Renal pelvis (tissue), 12 donors: Measurements from ENCODE around the gene UNC5A. TPM values are rescaled to one million over a fixed set of nuclear protein-coding genes. Genes with fewer than 3 reads are reported as not detected.

Experiments
- DNase-seq: peaks from one replicate; pipeline ENCODE4 v3.0.0-alpha.2; 2013
- long read RNA-seq, 16 experiments: transcript quantifications; one replicate each; lab custom pipeline, GENCODE V29; 2026
- polyA plus RNA-seq, 3 donors: library from polyadenylated mRNA; unstranded; fragments of 120-200 nt; gene quantifications; one replicate each; pipeline ENCODE4 v1.2.1, GENCODE V29; 2013; ENCODE audit not compliant: insufficient read length in 3 of 3

Gene UNC5A
- polyA plus RNA-seq = under 1 TPM; 0.13 to 0.43 (median 0.34) TPM
- long read RNA-seq, donor 1 = 0 reads
- long read RNA-seq, donor 2 = 0 reads
- long read RNA-seq, donor 3 = 0 reads
- long read RNA-seq, donor 4 = 0 reads
- long read RNA-seq, donor 5 = 0 reads
- long read RNA-seq, donor 6 = 0 reads
- long read RNA-seq, donor 7 = 0 reads
- long read RNA-seq, donor 8 = 0 reads
- long read RNA-seq, donor 9 = 0 reads
- long read RNA-seq, donor 10, partial matches to known transcripts = 0 of 1 reads
- long read RNA-seq, donor 10, other reads (novel, unspliced or antisense) = 0 of 1 reads
- long read RNA-seq, donor 11 = 0 reads
- long read RNA-seq, donor 12 = 0 reads
- long read RNA-seq, donor 13 = 0 reads
- long read RNA-seq, donor 14 = 0 reads
- long read RNA-seq, donor 15 = 0 reads
- long read RNA-seq, donor 16 = 0 reads

DNA sequence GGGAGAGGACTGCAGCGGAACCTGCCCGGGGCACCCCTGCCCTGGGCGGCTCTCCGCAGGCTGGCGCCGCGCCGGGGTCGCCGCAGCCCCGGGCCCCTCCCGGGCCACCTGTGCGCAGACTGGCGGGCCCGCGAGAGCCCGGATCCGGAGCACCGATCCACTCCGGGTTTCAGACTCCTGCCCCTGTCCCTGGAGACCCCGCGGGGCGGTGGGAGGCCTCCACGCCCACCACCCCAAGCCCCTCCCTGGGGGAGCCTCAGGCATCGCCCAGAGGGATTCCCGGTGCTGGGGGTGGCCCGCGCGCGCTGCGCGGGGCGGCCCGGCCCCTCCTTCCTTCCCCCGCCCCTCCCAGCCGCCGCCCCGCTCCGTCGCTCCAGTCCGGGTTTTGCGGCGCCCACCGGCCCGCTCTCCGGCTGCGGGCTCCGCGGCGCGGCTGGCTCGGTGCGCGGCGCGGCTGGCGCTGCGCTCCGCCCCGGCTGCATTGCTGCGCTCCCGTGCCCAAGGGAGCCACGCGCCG, at the start of gene UNC5A:
Gene UNC5A (plus strand): TSS at position 479 of the 517 bp plus-strand sequence. CDS start 192 bp downstream, outside the sequence.
- peak; percentile 57 for DNase-seq

DNA sequence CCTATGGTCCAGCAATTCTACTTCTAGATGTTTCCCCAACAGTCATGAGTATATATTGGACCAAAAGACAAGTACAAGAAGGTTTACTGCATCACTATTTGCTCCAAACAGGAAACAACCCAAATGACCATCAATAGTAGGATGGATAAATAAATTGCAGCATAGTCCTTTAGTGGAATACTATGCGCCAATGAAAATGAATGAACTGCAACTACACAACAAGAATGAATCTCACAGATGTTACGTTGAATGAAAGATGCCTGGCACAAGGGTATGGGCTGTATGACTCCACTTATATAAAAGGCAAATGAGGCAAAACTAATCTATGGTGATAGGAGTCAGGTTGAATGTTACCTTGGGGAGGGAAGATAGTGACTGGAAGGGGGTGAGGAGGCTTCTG, 48.6 kb upstream of the UNC5A start:
- DNase-seq = no peak

DNA sequence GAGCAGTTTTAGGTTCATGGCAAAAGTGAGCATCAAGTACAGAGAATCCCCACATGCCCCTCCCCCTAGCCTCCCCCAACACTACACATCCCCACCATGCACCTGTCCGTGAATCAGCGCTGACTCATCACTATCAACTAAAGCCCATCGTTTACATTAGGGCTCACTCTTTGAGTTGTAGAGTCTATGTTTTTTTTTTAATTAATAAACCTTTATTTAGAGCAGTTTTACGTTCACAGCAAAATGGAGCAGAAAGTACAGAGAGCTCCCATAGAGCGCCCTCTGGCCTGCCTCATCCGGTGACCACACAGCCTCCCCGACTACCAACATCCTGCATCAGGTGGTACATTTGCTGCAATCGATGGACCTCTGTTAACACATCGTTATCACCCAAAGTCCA, 47.9 kb upstream of the UNC5A start:
- DNase-seq = no peak

DNA sequence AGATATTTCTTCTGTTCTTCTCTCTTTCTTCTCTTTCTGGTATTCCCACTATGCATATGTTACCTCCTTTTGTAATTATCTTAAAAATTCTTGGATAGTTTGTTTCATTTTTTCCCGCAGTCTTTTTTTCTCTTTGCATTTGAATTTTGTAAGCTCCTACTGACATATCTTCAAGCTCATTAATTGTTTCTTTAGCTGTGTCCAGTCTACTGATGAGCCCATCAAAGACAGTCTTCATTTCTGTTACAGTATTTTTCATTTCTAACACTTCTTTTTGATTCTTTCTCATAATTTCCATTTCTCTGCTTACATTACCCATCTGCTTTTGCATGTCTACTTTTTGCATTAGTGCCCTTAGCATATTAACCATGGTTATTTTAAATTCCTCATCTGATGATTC, 44.7 kb upstream of the UNC5A start:
- no peak for DNase-seq

DNA sequence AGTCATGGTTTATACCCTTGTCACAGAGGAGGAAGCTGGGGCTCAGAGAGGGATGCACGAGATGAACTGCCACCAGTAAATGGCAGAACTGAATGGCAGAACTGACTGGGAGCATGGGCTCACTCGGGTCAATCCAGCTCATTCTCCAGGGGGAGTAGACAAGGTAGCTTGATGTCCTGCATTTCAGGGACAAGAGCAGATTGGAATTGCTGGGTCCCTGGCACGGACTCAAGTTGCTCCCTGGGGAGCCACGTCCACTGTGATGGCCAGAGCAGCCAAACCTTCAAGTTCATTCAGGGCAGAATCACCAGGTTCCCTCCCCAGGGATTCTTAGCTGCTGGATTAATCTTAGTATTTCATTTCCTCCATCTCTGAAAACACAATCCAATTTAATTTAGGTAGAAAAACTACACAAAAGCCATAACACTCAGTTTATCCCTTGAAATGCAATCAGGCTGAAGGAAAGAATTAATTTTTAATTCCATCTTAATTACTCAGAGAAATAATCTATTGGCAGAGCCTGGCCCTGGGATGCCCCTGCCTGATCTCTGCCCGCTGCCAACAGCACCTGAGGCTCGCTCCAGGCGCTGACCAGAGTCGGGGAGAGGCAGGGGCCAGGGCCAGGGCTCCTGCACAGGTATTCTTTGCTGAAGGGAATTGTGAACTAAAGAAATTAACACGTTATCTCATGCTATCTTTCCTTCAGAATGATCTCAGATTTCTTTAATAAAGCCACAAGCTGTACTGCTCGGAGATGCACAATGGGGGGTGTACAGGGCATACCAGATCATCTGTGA, 42.0 kb upstream of the UNC5A start:
- no peak for DNase-seq

DNA sequence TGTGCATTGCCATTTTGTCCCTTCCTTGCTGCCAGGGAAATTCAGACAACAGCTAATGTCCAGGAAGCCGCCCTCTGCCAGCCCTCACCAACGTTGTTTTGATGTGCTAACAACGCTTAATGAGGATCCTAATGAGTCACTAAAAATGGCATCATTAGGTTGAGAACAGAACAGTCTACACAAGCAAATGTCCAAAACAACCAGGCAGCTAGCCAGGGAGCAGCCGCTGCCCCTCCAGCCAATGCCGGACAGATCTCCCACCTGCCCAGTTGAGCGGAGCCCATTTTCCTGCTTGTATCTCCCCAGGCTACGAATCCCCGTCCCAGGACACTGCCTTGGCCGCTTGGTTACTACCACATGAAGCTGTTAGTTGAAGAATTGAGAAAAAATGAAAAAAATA, 40.4 kb upstream of the UNC5A start:
- no peak for DNase-seq

DNA sequence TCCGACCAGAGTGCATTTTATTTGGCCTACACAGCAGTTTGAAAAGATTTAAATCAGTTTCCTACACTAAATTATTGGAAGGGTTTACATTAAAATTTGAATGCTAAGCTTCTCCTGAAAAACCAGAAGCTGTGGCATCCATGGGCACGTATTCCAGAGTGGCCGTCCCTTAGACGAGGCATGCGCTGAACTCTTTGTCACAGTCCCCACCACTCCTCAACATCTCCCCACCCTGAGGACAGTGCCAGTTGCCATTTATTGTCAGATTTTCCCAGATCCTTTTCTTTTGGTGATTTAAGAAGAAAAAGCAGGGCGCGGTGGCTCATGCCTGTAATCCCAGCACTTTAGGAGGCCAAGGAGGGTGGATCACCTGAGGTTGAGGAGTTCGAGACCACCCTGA, 39.9 kb upstream of the UNC5A start:
- DNase-seq = no peak

DNA sequence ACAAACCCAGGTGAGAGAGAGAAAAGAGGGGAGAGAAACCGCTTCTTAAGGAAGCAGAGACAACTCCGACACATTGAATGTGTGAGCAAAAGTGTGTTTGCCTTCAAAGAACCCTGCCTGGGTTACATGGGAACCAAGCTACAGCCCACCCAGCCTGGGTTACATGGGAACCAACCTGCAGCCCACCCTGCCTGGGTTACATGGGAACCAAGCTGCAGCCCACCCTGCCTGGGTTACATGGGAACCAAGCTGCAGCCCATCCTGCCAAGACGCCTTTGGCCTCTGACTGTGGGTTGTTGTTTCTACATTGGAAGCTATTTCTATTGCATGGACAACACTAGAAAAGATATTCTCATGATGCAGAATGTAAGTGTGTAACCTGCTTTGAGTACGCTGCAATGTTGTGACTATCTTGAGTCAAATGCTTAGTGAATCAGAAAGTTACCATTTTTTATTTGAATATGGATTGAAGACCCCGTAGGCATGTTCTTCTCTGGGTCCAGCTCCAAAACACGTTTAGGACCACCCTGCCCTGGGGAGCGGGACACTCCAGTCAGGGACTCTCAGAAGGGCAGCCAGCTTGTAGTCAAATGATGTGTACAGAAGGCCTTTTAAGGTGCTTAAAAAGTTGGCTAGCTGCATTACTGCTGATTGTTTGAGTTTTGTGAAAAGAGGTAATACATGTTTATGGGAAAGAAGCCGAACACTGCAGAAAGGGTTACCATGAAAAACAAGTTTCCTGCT, 39.1 kb upstream of the UNC5A start:
- no peak for DNase-seq

DNA sequence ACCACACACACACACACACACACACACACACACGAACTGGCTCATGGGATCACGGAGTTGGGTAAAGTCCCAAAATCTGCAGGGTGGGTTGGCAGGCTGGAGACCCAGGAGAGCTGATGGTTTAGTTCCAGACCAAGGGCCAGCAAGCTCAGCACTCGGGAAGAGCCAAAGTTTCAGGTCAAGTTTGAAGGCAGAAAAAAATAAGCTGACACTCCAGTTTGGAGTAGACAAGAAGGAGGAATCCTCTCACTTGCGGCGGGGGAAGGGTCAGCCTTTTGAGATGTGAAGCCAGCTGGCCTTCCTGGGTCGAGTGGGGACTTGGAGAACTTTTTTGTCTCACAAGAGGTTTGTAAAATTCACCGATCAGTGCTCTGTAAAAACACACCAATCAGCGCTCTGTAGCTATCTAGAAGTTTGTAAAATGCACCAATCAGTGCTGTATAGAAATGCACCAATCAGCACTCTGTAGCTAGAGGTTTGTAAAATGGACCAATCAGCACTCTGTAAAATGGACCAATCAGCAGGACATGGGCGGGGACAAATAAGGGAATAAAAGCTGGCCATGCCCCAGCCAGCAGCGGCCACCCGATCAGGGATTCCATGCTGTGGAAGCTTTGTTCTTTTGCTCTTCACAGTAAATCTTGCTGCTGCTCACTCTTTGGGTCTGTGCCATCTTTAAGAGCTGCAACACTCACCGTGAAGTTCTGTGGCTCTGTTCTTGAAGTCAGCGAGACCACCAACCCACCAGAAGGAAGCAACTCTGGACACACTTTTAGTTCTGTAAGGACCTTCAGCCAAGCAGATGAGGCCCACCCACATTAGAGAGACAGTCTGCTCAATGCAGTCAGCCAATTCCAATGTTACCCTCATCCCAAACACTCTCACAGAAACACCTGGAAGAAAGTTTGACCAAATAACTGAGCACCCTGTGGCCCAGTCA, 37.8 kb upstream of the UNC5A start:
- no peak for DNase-seq

DNA sequence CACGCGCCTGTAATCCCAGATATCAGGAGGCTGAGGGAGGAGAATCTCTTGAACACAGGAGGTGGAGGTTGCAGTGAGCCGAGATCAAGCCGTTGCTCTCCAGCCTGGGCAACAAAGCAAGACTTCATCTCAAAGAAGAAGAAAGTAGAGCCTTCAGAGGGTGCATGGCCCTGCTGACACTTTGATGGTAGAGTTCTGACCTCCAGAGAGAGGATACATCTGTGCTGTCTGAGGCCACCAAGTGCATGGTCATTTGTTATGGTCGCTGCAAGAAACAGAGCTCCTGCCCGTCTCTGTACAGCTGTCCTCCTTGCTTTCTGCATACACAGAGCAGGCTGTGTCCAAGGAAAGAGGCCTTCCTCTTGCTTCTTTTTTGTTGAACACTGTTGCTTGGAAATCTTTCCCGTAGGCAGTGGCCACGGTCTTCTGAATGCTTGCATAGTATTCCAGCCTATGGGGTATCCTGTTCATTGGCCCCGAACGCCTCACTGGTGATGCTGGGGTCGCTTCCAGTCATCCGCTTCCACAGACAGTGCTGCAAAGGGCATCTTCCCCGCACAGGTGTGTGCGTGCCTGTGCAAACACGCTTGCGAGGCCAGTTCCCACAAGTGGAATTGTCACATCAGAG, 36.8 kb upstream of the UNC5A start:
- DNase-seq = no peak

DNA sequence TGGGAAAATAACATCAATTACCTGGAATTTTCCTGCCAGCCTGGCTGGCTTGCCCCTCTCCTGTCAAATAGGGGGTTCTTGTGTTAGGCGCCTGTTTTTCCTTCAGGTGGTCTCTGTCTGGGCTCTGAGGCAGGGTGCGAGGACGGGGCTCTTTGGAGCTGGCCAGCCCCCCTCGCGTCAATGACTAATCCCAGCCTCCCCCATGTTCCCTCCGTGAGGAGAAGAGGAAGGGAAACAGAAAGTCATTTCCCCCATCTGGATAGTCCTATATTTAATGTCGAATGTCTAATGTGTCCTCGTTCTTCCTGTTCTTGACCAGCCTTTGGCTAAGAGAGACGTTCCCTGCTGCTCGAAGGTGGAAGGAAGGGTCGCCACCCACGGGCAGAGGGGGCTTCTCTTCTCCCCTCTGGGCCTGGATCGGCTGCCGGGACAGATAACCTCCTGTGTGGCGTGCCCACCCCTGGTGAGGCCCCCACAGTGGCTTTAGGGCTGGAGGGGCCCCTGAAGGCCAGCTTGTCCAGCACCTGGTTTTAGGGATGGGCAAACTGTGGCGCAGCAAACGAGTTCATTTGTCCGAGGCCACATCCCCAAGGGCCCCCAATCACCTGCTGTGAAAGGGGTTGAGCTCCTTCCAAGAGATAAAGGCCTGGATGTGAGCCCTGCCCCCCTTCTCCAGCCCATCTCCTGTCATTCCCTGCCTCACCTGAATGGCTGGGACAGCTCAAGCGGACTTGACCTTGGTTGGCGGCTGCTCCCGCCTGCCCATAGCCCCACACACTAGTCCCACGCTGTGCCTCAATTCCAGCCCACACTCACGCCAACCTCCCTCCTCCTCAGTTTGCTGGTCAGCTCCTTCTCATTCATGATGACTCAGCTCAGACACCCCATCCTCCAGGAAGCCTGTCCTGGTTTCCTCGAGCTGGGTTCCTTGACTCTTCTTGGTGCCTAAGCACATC, 35.9 kb upstream of the UNC5A start:
- no peak for DNase-seq

DNA sequence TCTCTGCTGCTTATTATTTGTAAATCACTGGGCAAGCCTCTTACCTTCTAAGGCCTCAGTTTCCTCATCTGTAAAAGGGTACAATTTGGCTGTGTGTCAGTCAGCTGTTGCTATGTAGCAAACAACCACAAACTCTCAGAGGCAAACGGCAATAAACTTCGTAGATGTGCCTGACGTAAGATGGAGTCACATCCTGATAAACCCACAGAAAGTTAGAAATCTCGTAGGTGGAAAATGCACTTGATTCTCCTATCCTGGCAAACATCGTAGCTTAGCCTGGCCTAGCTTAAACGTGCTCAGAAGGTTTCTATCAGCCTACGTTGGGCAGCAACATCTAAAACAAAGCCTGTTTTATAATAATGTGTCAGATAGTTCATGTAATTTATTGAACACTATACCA, 35.0 kb upstream of the UNC5A start:
- DNase-seq = no peak

DNA sequence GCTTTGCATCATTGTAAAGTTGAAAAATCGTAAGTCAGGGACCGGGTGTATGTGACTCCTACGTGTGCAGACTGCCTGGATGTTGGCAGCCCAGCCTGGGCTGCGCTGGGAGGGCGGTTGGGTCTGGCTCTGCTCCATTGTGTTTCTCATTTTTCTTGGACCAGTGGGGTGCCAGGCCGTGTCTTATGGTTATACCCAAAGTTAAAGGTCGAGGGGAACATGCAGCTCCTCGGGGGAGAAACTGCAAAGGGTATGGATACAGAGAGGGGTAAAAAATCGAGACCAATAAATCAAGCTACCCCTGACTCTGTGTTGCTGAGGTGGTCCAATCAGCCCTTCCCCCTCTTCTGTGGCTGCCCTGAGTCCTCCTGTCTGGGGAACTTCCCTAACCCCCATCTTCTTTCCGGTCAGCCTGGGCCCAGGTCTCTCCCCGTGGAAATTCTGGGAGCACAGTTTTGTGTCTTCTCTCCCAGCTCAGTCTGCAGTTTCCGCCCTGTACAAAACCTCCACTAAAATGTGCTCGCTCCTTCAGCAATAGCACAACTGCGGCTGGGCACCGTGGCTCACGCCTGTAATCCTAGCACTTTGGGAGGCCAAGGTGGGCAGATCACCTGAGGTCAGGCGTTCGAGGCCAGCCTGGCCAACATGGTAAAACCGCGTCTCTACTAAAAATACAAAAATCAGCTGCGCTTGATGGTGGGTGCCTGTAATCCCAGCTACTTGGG, 34.1 kb upstream of the UNC5A start:
- DNase-seq = no peak

DNA sequence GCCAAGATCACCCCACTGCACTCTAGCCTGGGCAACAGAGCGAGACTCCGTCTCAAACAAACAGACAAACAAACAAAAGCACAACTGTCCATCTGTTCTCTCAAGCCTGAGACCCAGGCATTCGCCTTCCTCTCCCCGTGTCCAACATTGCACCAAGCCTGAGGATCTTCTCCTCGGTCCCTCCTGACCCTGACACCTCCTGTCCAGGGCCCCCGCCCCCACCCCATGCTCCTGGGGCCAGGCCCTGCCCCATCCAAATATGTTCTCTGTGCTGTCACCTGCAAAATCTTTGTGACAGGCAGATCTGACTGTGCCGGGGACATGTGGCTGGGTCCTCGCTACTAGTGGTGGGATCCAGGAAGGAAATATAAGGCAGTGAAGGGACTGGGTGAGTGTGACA, 33.4 kb upstream of the UNC5A start:
- no peak for DNase-seq

DNA sequence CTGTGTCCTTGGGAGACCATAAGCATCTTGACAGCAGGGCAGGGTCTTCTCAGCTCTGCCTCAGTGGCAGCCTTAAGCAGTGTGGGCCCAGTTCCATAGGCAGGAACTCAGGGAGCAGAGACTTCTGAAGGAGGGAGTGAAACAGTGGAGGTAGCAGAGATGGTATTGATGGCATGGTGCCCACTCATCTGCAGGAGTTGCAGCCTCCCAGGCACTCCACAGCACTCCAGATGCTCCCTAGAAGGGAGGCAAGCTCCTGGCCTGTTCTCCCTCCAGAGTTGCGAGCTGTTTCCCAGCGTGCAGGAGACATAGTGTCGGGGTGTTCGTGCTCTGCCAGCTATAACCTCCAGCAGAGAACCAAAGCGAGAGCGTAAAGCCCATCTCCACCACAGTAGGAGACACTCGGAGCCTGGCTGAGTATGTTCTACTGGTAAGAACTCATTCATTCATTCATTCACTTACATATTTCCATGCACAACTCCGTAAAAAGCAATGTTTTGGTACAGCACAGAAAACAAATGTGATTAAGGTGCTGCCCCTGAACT, 31.4 kb upstream of the UNC5A start:
- DNase-seq = no peak

DNA sequence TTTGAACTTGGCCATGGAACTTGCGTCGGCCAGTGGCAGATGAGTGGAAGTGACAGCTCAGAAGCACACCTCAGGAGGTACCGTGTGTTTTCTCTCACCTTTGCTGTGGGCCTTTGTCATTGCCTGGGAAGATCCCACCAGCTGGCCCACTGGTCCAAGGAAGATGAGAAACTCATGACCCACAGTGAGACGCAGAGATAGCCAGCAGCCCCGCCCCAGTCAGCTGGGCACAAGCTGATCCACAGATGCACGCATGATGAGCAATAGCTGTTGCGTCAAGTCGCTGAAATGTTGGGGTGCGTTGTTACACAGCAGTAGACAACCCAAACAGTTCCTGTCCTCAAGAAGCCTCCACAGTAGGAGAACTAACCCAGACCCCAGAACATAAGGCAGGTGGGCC, 30.8 kb upstream of the UNC5A start:
- DNase-seq = no peak

DNA sequence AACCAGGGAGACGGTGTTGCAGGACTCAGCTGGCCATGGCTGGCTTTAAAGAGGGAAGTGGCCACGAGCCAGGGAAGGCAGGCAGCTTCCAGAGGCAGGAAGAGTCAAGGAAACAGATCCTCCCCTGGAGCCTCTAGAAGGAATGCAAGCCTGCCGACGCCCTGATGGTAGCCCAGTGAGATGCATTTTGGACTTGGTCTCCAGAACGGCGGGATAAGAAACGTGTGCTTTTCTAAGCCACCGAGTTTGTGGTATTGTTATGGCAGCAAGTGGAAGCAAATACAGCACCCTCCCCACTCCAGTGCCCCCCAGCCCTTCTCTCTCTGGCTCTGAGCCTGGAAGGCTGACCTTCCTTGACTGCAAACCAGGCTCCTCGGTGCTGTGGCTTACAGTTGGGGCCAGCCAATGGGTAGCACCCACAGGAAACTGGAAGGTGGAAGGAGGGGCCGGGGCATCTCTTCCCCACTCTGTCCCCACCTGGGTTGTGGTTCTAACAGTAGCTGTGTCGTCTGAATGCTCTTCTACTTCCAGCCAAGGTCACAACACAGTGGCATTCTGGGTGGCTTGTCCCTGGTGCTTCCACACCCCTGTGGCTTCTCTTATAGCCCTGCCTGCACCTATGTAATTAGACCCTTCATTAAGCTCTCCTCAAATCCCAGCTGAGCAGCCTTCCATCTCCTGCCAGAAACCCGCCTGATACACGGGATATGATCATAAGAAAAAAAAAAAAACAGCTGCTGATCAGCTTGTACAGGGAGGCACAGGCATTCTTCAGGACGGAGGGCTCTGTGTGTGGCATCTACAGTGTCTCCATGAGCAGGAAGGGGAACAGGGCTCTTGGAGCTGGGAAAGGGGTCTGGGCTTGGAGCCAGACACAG, 29.9 kb upstream of the UNC5A start:
- no peak for DNase-seq

DNA sequence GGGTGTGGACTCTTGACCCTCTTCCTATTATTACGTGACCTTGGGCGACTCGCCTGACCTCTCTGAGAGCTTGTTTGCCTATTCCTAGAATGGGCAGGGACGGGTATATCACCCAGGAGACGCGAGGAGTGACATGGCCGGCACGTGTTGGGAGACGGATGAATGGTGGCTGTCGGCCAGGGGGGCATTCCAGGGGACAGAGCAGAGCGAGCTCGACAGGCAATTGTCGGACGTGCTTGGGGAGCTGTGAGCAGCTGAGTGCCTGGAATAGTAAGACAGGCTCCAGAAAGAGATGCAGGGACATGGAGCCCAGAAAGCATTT, 29.3 kb upstream of the UNC5A start:
- no peak for DNase-seq
